Activated CD8-positive, alpha-beta memory T cell treated with anti-CD3 and anti-CD28 coated beads for 4 hours (primary cell): ENCODE results near the gene LIMK1.
A peak's percentile ranks its signal among the peaks of the same experiment; 100 is the strongest.

Experiments used
- DNase-seq, 2 donors: peaks; one replicate each; pipeline ENCODE4 v3.0.0-alpha.2; 2020; ENCODE audit warnings: low read depth in 2 of 2

The LIMK1 gene

GRCh38 chr7:74083928-74084721 is 521 bp downstream of the LIMK1 start:
- DNase-seq, result no peak

- no peak for DNase-seq
These were observed 1.3 kb downstream of the LIMK1 start for GRCh38 chr7:74084722-74085578.

- DNase-seq, result no peak
These were observed 4.3 kb downstream of the LIMK1 start for GRCh38 chr7:74087791-74088453.

- DNase-seq, result no peak
These were observed 8.8 kb downstream of the LIMK1 start for GRCh38 chr7:74092321-74092963.

GRCh38 chr7:74092964-74093471 is 9.4 kb downstream of the LIMK1 start:
- DNase-seq, result no peak

- DNase-seq, result no peak
These were observed 10.1 kb downstream of the LIMK1 start for GRCh38 chr7:74093671-74094223.

- peak; percentile 55 to 69 for DNase-seq
These were observed 10.9 kb downstream of the LIMK1 start for GRCh38 chr7:74094224-74095101.

GRCh38 chr7:74095135-74095534 is 11.5 kb downstream of the LIMK1 start:
- no peak for DNase-seq

- DNase-seq, result no peak
These were observed 14.5 kb downstream of the LIMK1 start for GRCh38 chr7:74097937-74098614.

- no peak for DNase-seq
These were observed 15.4 kb downstream of the LIMK1 start for GRCh38 chr7:74099031-74099430.

GRCh38 chr7:74101061-74101681 is 17.6 kb downstream of the LIMK1 start:
- DNase-seq, result no peak

- DNase-seq, result no peak
These were observed 19.7 kb downstream of the LIMK1 start for GRCh38 chr7:74103219-74103772.

GRCh38 chr7:74104702-74105101 is 21.1 kb downstream of the LIMK1 start:
- no peak for DNase-seq

- no peak for DNase-seq
These were observed 22.4 kb downstream of the LIMK1 start for GRCh38 chr7:74105992-74106391.

- no peak for DNase-seq
These were observed 23.2 kb downstream of the LIMK1 start for GRCh38 chr7:74106846-74107245.

GRCh38 chr7:74115326-74115725 is 31.7 kb downstream of the LIMK1 start:
- no peak for DNase-seq

- DNase-seq, result no peak
These were observed 32.8 kb downstream of the LIMK1 start for GRCh38 chr7:74116356-74116755.

- DNase-seq, result no peak
These were observed 36.2 kb downstream of the LIMK1 start for GRCh38 chr7:74119831-74120230.
